Measurements from ENCODE around the gene MYLK.

The MYLK gene

GRCh38 chr3:123821920-123822319 lies 62.2 kb downstream of the MYLK start:
- DNase-seq (ENCODE audit: low read depth) = no peak

GRCh38 chr3:123819949-123820348 lies 64.2 kb downstream of the MYLK start:
- no peak for DNase-seq (ENCODE audit: low read depth)

DNA sequence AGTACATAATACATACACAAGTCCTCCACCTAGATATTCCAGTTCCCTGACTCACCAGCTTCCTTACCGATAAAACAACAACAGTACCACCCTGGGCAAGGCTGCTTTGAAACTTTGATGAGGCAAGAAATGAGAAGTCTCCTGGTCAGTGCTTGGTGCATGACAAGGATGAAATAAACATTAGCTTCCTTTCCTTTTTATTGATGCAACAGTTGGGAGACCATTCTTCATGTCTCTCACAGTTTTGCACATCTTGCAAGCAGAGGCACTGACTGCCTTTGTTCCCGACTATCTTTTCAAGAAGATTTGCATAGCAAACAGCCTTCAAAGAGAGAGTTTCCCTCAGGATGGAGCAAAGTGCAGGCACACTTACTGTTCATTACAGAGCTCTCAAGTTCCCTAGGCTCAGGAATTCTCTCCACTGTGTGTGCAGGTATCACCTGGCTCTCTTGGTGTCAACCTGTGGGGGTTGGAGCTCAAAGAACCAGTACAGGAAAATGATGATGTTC lies 65.2 kb downstream of the MYLK start:
- DNase-seq (ENCODE audit: low read depth) = no peak

- no peak for DNase-seq (ENCODE audit: low read depth)
Observed at GRCh38 chr3:123818324-123818920, 65.7 kb downstream of the MYLK start.

GRCh38 chr3:123817413-123817812 lies 66.7 kb downstream of the MYLK start:
- no peak for DNase-seq (ENCODE audit: low read depth)

DNA sequence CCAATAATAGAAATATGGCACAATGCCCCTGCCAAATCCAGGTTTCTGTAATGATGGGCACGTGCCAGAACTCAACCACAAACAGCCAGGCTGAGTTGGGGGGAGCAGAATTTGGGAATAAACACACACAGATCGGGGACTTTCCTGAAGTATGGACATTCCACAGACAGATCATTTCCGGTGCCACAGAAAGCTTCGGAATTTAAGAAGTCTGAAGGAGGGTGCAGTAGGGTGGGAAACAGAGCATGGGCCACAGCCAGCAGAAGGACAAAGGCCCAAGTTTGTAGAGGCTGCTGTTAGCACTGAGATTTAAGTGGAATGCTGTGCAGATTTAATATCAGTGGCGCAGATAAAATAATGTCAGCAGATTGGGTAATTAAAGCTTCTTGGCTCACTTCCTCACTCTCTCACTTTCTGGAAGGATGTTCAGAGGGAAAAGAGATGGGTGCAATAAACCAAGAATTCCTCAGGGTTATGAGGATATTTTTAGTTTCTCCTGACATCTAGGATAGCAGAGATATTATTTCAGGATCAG lies 67.4 kb downstream of the MYLK start:
- no peak for DNase-seq (ENCODE audit: low read depth)

DNA sequence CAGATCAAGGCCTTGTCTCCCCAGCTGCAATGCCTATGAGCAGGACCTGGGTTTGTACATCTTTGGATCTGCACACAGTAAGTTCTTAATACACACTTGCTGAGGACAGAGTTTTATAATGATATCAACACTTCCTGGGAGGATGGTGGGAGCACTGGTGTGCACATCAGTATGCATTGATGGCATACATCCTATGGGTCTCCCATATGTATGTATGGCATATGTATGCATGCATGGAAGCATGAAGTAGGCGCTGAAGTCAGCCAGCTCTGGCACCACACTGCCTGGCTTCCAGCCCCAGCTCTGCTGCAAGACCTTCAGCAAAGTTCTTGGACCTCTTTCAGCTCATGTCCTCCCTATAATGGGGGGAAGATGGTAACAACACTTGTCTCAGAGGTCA lies 68.2 kb downstream of the MYLK start:
- DNase-seq (ENCODE audit: low read depth) = no peak

- DNase-seq (ENCODE audit: low read depth) = no peak
Observed at GRCh38 chr3:123813876-123814275, 70.3 kb downstream of the MYLK start.

- no peak for DNase-seq (ENCODE audit: low read depth)
Observed at GRCh38 chr3:123809597-123809996, 74.5 kb downstream of the MYLK start.

DNA sequence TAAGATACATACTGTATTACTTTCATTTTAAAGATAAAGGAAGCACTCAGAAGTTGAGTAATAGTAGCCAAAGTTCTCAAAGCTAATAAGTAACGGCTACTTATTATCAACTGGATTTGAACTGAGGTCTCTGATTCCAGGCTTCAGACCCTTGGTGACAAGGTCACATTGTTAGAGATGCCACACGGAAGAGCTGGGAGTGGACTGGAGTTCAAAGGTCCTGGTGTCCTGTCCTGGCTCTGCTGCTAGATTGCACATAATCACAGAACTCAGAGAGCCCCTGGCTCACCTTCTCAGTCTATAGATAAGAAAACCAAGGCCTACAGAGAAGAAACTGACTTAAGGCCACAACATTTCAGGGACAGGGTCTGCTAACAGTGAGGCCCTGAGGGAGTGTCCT lies 75.3 kb downstream of the MYLK start:
- no peak for DNase-seq (ENCODE audit: low read depth)

GRCh38 chr3:123807820-123808219 lies 76.3 kb downstream of the MYLK start:
- no peak for DNase-seq (ENCODE audit: low read depth)

GRCh38 chr3:123805504-123805903 lies 78.6 kb downstream of the MYLK start:
- DNase-seq (ENCODE audit: low read depth) = no peak

GRCh38 chr3:123805101-123805500 lies 79.0 kb downstream of the MYLK start:
- no peak for DNase-seq (ENCODE audit: low read depth)

GRCh38 chr3:123804676-123805075 lies 79.5 kb downstream of the MYLK start:
- DNase-seq (ENCODE audit: low read depth) = no peak

DNA sequence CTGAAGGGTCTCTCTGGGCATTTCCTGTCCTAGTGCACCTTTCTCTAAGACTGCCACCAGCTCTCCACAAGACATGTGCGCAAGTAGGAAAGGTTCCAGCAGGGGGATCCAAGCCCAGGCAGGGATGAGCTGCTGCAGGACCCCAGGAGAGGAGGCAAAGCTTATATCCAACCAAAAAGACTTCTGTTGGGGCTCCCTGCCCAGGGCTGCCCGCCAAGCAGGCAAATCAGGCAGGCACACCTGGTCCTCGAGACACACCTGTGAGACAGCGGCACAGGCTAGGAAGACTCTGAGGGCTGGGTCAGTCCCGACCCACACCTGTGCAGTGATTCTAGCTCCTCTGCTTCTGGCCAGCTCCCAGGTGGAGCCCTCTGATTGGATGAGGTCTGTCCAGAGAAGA lies 80.6 kb downstream of the MYLK start:
- no peak for DNase-seq (ENCODE audit: low read depth)

GRCh38 chr3:123802007-123802625 lies 82.0 kb downstream of the MYLK start:
- DNase-seq (ENCODE audit: low read depth) = no peak

GRCh38 chr3:123801474-123801873 lies 82.7 kb downstream of the MYLK start:
- DNase-seq (ENCODE audit: low read depth) = no peak

- no peak for DNase-seq (ENCODE audit: low read depth)
Observed at GRCh38 chr3:123800362-123800682, 83.8 kb downstream of the MYLK start.

- DNase-seq (ENCODE audit: low read depth) = no peak
Observed at GRCh38 chr3:123799544-123800361, 84.4 kb downstream of the MYLK start.

- DNase-seq (ENCODE audit: low read depth) = no peak
Observed at GRCh38 chr3:123798550-123798949, 85.6 kb downstream of the MYLK start.

DNA sequence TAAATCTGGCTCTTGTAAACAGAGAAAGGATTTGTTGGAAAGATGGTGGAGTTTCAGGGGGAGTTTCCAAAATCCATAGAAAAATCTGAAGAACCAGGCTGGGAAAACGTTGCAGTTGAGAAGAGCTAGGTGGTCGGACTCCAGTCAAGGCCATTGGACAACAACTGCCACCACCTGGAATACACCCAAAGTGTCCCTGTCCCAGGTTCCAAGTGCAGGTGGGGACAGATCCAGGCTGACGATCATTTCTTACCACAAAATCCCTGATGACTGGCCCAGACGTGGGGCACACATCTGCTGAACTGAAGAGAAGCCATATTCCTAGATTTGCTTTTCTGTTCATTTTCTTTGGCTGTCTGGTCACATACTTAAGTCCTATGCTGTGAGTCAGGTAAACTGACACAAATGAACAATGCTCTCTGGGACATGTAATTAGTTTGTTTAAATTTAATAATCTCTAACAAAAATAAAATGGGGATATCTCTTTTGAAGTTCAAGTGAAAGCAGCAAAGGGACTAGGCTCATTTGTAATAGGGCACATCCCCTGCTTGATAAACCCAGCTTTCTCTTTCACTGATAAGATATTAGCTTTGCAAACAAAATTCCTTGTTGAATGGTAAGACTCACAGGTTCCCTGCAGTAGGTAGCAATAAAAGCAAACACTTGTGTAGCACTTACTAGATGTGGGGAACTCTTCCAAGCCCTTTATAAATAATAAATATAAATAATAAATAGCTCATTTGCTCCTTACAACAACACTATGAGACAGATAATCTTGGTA lies 88.5 kb downstream of the MYLK start:
- DNase-seq (ENCODE audit: low read depth) = no peak

GRCh38 chr3:123793425-123793824 lies 90.7 kb downstream of the MYLK start:
- no peak for DNase-seq (ENCODE audit: low read depth)

All from stimulated activated CD8-positive, alpha-beta memory T cell treated with anti-CD3 and anti-CD28 coated beads, Interleukin-15, amount 100 ng/mL, for 24 hours (primary cell).